NCI-H2029 (cell line): ENCODE results near the gene CAD.
"Not testable (repeated sequence)": the region's sequence is repeated elsewhere in the genome, so short reads cannot be mapped to it uniquely, and the experiment has no call there.

Source experiments
- DNase-seq: peaks from one replicate; lab custom pipeline; 2025; lab: John Stamatoyannopoulos, UW

CAD gene

DNA sequence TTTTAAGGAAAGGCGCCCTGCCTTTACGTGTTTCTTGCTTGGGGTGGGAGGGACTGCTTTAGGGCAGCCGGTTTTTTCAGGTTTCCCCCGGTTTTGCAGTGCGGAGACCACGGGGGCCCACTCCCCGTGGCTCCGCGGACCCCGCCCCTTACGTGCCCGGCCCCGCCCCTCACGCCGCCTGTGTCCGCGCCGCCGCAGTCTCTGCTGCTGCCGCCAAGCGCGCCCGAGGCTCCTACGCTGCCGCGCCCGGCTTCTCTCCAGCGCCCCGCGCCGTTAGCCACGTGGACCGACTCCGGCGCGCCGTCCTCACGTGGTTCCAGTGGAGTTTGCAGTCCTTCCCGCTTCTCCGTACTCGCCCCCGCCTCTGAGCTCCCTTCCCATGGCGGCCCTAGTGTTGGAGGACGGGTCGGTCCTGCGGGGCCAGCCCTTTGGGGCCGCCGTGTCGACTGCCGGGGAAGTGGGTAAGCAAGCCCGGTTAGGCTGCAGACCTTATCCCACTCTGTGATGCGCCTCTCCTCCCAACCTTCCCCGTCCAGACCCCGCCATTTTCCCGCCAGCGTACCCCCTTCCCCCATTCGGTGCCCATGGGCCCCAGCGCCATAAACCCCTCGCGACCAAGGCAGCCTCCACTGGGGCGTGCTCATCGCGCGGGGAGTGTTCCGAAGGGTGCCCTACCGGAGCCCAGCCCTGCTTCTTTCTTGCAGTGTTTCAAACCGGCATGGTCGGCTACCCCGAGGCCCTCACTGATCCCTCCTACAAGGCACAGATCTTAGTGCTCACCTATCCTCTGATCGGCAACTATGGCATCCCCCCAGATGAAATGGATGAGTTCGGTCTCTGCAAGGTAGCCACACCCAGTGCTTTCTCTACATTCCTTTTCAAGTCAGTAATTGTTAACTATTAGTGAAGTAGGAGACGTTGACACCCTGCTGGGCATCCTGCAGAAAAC is at the start of gene CAD:
TSS of gene CAD (plus strand) at position 197 of the 949 bp plus-strand sequence. CDS start at position 380, 183 bp downstream.
- peak; percentile 79 for DNase-seq

DNA sequence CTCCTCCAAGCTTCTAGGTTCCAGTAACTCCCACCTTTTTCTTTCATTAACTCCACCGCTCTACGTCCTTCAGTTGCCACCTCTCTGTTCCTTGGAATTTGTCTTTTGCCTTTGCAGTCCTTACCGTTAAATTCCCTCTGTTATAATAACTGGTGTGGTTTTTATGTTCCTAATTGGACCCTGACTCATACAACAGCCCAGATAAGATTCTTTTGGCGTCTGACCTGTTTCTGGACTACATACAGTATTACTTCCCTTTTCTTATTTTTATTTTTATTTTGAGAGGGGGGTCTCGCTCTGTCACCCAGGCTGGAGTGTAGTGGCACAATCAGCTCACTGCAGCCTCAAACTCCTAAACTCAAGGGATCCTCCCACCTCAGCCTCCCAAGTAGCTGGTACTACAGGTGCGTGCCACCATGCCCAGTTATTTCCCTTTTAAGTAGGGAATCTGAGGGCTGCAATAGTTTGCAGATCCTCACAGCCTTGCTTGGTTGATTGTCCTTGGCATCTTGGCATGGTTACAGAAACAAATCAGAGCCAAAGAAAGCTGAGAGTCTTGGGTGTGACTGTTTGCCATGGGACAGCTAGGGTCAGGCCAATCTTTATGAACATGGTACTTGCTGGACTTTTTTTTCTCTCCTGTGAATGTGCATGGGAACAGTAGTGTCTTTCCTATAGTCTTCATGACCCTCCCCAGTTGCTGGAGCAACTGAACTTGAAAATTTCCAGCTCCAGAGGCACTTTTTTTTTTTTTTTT is 46.4 kb upstream of the CAD start:
- no peak for DNase-seq

DNA sequence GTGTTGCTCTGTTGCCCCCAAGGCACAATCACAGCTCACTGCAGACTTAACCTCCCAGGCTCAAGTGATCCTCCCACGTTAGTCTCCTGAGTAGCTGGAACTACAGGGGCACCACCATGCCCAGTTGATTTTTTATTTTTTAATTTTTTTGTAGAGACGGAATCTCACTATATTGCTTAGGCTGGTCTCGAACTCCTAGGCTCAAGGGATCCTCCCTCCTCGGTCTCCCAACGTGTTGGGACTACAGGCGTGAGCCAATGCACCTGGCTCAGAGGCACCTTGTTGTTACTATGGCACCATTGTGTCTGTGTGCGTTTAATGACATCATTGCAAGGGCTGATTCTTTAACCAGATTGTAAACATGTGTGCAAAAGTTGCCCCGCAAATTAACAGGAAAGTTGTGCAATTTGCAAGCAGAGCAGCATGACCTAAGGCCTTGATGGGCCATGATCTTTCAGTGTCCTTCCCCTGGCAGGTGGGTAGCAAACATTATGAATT is 45.8 kb upstream of the CAD start:
- DNase-seq, result peak; percentile 40

DNA sequence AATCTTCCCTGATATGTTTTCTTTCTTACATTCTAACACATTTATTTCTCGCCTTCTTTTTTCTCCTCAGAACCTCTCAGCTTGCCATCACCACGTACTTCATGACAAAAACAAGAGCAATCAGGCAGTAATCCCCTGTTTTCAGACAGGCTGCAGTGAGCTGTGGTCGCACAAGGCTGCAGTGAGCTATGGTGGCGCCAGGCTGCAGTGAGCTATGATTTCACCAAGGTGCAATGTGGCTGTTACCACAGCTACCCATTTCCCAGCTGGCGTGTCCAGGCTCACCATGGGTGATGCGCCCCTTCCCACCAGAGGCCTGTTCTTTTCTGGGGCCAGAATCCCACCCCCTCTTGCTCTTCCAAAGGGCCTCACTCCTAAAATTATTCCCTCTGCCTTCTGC is 42.5 kb upstream of the CAD start:
- DNase-seq, result no peak

DNA sequence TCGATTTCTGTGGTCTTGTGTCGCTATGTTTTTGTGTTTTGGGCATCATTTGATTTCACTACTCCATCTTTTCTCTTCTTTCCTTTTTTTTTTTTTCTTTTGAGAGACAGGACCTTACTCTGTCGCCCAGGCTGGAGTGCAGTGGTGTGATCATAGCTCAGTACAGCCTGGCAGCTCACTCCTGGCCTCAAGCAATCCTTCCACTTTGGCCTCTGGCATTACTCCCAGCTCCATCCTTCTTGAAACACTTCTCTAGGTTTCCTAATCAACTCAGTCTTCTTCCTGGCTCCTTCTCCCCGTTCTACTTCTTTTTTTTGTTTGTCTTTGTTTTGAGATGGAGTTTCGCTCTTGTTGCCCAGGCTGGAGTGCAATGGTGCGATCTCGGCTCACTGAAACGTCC is 41.8 kb upstream of the CAD start:
- DNase-seq, result no peak

DNA sequence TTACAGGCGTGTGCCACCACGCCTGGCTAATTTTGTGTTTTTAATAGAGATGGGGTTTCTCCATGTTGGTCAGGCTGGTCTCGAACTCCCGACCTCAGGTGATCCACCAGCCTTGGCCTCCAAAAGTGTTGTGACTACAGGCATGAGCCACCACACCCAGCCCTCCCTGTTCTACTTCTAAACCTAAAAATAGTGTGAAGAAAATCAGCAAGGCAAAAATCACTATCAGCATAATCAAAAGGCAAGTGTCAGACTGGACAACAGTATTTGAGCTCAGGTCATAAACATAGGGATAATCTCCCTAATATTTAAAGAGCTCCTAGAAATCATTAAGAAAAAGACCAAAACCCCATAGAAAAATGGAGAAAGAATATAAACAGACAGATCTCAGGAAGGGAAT is 41.4 kb upstream of the CAD start:
- not testable (repeated sequence) for DNase-seq

DNA sequence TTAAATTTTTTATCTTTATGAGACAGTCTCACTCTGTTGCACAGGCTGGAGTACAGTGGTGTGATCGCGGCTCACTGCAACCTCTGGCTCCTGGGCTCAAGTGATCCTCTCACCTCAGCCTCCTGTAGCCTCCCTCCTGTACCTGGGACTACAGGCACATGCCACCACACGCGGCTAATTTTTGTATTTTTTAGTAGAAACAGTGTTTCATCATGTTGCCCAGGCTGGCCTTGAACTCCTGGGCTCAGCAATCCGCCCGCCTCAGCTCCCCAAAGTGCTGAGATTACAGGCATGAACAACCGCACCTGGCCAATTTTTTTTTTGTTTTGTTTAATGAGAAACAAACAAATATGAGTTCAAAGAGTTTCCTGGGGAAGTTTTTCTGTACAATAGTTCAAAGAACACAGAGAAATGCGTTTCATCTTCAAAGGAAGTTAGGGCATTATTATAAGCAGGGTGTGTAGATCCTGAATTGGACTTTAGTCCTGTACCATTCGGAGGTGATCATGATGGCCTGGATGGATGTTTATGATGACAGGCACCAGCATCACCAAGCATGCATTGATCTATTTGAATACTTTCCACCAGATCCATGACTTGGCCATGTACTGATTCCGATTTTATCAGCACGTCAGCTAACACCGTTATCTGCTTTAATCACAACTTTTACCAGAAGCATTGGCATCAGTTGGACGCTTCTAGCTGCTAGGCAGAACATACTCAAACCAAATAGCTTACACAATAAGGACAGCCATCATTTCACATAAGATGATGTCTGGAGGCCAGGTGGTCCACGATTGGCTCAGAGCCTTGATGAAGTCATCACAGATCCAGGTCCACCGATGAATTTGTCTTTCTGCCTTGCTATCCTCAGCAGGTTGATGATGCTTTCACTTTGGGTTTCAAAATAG is 39.5 kb upstream of the CAD start:
- no peak for DNase-seq

DNA sequence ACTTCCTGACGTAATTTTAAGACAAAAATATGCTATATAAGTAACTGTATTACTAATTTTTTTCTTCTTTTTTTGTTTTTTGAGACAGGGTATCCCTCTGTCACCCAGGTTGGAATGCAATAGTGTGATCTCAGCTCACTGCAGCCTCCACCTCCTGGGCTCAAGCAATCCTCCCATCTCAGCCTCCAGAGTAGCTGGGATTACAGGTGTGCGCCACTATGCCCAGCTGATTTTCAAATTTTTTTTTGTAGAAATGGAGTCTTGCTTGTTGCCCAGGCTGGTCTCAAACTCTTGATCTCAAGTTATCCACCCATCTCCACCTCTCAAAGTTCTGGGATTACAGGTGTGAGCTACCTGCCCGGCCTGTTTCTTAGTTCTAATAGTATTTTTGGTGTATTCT is 38.7 kb upstream of the CAD start:
- DNase-seq, result no peak

DNA sequence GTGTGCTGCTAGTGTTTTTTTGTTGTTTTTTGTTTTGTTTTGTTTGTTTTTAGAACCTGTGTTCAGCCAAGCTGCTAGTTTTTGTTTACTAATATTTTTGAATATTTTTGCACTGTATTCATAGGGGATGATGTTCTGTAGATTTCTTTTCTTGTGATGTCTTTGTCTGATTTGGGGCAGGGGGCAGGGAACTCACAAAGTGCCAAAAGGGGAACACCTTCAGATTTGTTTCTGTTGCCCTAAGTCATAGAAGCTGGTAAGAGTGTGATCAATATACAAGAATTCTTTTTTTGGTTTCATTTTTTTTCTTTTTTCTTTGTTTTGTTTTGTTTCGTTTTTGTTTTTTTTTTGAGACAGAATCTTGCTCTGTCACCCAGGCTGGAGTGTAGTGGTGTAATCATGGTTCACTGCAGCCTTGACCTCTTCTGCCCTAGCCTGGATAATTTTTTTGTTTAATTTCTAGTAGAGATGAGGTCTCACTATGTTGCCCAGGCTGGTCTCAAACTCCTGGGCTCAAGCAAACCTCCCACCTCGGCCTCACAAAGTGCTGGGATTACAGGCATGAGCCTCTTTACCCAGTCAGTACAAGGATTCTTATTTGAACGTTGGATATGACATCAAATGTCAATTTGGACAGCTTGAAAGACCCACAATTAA is 37.7 kb upstream of the CAD start:
- no peak for DNase-seq

DNA sequence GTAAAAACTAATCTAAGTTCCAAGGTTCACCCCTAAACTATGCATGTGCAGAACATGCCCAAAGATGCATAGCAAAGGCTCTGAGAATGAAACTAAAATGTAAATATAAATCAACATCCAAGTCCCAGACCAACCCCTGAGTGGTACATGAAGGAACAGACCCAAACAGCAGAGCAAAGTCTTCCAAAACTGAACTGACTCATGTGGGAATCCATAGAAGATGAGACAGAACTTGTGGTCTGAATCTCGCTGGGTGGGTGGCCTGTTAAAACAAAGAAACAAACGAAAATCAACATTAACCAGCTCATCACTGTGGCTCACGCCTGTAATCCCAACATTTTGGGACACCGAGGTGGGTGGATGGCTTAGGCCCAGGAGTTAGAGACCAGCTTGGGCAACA is 34.8 kb upstream of the CAD start:
- DNase-seq, result no peak

DNA sequence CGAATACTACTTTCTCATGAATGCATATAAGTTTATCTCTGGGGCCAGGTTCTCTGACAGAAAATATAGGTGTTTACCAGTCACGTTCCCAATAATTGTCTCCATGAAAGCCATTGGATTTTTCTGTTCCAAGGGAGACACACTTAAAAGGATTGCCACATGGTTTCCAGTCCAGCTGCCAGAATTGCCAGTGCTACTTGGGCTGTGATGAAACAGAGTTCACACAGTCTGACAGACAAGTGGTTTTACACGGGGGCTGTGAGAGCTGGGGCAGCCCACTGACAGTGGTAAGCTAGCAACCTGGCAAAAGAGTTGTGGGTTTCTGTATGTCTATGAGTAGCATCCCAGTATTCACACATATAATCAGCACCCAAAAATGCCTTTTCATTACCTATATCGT is 33.1 kb upstream of the CAD start:
- DNase-seq, result no peak

DNA sequence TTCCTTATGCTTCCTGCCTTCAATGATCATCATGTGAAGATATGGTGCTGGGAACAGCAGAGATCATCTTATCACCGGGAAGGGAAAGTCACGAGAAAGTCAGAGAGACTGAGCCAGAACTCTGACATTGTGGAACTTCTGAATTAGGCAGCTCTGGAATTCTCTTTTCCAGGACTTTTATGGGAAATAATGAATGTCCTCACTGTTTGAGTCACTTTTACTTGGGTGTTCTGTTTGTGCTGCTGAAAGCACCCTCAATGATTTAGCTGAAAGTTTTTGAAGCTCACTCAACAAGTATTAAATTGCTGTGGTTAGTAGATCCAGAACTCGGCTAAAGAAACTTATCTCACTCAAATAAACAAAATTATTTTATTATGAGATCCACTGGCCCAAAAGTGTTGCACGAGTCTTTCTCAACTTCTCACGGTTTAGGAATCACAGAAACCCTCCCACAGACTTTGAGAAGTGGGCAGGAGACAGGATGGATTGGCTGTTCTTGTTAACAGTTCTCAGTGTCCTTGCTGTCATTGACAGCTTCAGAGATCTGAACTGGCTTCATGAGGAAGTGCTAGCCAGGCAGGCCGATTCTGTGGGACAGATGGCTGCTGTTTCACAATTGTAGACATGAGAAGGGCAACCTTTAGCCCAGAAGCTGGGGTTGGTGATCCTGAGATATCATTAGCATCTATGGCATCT is 31.7 kb upstream of the CAD start:
- no peak for DNase-seq

DNA sequence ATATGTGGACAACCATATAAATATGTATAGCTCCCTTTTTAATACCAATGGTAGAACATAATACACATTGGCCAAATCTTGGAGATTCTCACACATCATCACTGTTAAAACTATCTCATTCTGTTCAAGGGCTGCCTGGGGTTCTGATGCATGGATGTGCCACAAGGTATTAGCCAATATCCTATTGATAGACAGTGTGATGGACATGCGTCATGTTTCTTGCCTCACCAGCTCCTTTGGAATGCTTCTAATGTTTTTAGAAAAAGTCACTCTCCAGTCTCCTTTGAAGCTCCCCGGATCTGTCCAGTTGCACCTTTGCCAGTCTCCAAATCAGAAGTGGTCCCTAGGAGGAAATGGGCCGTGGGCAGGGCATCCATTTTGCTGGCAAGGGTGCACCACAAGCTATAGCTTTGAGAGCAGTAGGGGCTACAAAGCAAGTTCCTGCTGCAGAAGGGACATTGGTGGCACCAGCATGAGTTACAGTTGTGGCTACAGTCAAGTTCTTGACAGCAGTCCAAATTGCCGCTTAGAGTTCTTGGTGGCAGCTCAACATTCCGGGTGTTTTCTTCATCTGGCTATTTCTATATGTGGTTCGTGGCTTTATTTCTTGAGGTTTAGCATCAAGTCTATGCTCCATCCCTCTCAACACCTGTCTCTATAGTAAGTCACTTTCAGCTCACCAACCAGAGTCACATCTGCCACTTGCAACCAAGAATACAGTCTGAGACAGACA is 30.4 kb upstream of the CAD start:
- no peak for DNase-seq

DNA sequence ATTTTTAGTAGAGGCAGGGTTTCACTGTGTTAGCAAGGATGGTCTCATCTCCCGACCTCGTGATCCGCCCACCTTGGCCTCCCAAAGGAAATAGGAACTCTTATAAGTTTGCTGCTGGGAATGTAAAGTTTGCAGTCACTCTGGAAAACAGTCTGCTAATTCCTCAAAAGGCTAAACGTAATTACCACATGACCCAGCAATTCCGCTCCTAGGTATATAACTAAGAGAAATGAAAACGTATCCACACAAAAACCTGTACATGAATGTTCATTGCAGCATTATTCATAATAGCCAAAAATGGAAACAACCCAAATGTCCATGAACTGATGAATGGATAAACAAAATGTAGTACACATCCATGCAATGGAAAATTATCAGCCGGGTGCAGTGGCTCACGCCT is 27.2 kb upstream of the CAD start:
- DNase-seq, result no peak

DNA sequence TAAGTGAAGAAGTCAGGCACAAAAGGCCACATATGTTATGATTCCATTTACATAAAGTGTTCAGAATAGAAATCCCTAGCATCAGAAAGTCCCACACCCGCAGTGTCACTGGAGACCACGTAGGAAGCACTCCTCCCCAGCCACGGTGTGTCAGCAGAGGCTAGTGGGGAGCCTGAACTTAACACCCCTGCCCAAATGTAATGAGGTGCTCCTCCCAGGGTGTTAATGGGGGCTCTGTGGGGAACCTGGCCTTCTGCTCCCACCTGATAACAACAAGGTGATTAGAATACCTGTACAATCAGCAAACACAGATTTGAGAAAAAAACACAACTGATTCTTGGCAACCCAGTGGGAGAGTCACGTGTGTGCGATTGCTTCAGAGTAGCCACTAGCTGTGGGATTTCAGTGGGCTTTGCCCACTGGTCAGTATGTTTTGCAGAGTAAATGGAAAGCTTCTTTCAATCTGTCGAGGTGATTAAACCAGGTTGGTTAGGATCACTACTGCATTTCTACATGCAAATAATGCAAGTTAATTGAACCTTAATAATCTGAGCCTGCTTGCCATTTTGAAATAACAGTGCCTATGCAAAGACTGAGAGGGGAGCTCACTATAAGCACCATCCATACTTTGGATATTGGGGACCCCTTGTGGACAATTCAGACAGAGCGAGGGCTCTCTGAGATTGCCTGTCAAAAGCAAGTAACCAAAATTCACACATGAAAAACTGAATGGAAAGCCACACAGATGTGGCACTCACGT is 25.9 kb upstream of the CAD start:
- no peak for DNase-seq

DNA sequence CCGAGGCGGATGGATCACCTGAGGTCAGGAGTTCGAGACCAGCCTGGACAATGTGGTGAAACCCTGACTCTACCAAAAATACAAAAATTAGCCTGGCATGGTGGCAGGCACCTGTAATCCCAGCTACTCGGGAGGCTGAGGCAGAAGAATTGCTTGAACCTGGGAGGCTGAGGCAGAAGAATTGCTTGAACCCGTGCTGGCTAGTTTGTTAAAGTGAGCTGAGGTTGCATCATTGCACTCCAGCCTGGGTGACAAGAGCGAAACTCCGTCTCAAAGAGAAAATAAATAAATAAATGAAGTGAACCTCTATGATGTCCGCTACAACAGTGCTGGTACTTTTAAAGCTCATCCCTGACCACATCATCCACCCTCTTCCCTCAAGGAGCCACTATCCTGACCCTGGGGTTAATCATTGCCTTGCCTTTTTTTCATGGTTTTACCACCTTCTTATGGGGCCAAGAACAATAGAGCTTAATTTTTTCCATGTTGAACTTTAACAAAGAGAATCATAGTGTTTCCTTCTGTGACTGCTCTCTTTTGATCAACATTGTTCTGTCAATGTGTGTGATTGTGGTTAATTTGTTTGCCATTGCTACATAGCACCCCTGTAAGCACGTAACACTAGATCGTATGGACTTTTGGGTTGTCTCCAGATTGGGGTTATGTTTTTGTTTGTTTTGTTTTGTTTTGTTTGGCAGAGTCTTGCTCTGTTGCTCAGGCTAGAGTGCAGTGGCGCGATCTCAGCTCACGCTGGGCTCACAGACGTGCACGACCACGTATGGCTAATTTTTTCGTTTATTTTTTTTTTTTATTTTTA is 22.4 kb upstream of the CAD start:
- DNase-seq, result peak; percentile 79

DNA sequence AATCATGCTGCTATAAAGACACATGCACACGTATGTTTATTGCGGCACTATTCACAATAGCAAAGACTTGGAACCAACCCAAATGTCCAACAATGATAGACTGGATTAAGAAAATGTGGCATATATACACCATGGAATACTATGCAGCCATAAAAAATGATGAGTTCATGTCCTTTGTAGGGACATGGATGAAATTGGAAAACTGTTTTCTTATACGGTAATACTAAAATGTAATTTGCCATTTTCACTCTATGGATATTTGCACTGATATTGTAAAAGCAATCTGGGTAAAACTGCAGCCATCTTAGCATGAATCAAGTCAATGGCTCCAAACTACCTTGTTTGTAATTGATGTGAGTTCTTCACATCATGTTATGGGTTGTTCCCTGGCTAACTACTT is 21.4 kb upstream of the CAD start:
- DNase-seq, result not testable (repeated sequence)

DNA sequence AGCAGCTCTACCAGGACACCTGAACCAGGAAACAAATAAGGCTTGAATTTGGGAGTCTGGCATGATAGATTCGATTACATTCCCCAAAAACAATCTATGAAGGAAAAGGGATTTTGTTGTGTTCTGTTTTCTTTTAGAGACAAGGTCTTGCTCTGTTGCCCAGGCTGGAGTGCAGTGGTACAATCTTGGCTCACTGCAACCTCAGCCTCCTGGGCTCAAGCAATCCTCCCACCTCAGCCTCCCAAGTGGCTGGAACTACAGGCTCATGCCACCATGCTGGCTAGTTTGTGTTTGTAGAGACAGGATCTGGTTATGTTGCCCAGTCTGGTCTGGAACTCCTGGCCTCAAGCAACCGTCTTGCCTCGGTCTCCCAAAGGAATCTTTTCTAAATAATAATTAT is 19.1 kb upstream of the CAD start:
- DNase-seq, result not testable (repeated sequence)
